GM12872 (cell line): ENCODE results near the gene NR2E3.

Experiments used
- TF ChIP-seq, protein P1 (sequence below): IDR thresholded peaks from 3 replicates; pipeline ENCODE4 v1.5.1; 2011; ENCODE audit warnings: low read depth, mild to moderate bottlenecking, low read length, moderate library complexity; ENCODE audit not compliant: insufficient read depth

The NR2E3 gene

DNA sequence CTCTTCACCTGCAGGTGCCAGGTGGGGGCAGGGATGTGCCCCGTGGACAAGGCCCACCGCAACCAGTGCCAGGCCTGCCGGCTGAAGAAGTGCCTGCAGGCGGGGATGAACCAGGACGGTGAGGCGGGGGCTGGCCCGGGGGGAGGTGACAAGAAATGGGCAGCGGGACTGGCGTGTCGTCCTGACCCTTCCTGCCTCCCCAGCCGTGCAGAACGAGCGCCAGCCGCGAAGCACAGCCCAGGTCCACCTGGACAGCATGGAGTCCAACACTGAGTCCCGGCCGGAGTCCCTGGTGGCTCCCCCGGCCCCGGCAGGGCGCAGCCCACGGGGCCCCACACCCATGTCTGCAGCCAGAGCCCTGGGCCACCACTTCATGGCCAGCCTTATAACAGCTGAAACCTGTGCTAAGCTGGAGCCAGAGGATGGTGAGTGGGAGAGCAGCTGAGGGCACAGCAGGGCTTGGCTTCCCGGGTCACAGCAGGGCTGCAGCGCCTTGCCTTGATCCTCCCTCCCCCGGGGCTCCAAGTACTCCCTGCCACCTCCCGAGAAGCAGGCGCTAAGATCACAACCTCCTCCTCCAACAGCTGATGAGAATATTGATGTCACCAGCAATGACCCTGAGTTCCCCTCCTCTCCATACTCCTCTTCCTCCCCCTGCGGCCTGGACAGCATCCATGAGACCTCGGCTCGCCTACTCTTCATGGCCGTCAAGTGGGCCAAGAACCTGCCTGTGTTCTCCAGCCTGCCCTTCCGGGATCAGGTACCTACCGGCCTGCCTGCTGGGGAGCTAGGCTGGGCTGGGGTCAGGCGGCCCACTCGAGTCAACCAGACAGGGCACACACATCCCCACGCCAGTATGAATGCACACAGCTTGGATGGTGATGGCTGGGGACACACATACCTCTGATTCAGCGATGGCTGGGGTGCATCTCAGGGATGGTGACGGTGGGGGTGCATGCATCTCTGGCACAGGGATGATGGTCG is 1.7 kb downstream of the NR2E3 start:
- TF ChIP-seq, protein P1, sequence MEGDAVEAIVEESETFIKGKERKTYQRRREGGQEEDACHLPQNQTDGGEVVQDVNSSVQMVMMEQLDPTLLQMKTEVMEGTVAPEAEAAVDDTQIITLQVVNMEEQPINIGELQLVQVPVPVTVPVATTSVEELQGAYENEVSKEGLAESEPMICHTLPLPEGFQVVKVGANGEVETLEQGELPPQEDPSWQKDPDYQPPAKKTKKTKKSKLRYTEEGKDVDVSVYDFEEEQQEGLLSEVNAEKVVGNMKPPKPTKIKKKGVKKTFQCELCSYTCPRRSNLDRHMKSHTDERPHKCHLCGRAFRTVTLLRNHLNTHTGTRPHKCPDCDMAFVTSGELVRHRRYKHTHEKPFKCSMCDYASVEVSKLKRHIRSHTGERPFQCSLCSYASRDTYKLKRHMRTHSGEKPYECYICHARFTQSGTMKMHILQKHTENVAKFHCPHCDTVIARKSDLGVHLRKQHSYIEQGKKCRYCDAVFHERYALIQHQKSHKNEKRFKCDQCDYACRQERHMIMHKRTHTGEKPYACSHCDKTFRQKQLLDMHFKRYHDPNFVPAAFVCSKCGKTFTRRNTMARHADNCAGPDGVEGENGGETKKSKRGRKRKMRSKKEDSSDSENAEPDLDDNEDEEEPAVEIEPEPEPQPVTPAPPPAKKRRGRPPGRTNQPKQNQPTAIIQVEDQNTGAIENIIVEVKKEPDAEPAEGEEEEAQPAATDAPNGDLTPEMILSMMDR, result no peak

GRCh38 chr15:71812966-71813722 is 2.8 kb downstream of the NR2E3 start:
- TF ChIP-seq, protein P1, result no peak

DNA sequence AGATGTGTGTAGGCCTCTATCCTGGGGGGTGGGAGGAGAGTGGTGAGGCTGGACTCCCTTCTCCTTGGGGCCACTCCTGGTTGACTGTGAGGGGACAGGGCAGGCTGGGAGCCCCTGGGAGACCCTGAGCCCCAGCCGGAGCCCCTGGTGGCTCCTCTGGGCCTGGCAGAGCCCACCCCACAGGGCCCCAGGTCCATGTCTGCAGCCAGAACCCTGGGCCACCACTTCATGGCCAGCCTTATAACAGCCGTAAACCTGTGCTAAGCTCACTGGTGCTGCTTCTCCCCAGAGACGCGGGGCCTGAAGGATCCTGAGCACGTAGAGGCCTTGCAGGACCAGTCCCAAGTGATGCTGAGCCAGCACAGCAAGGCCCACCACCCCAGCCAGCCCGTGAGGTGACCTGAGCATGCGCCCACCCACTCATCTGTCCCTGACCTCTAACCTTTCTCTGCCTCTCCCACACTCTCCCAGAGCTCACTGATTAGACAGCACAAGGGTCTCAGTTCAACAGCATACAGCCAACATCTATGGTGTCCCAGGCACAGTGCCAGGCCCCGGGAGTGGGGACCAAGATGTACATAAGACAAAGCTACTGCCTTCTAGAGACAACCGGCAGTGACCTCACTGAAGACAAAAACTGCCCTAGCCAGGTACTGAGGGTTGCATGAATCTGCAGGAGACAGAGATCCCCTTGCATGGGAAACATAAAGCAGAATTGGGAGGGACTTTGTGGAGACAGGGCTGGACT is 3.5 kb downstream of the NR2E3 start:
- TF ChIP-seq, protein P1, result no peak

GRCh38 chr15:71815301-71815700 is 4.9 kb downstream of the NR2E3 start:
- TF ChIP-seq, protein P1, result no peak

- TF ChIP-seq, protein P1, result no peak
These were observed 7.0 kb downstream of the NR2E3 start for GRCh38 chr15:71817351-71817750.

DNA sequence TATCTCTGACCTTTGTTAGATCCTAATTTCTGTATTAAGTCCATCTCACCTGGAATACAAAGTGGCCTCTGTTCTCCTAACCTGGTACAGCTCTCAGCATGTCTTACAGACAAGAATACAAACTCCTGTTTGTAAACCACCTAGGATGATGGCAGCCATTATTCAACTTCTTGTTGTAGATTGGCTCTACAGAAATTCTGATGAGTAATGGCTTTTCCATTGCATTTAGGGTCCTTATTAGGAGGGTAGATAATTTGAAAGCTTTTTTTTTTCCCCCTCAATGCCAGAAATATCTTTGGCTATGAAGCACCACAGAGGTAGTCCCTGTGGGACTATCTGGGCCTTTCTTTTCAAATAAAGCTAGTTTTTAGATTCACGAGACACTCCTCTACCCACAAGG is 9.8 kb downstream of the NR2E3 start:
- TF ChIP-seq, protein P1, result no peak
